HG03045 (cell line): Measurements from ENCODE around the gene S1PR2.
"Not testable (repeated sequence)": the region's sequence is repeated elsewhere in the genome, so short reads cannot be mapped to it uniquely, and the experiment has no call there.

ENCODE experiments used
- ATAC-seq: cut with Tn5 transposase; IDR thresholded peaks from one replicate; pipeline ENCODE4 v1.9.1; 2021; ENCODE audit warnings: mild to moderate bottlenecking, moderate library complexity; ENCODE audit not compliant: unreplicated experiment

Gene S1PR2

GRCh38 chr19:10194500-10195198 is 36.5 kb downstream of the S1PR2 start, which contains the start of gene DNMT1:
TSS of gene DNMT1 (minus strand) at chr19:10194953. CDS start at chr19:10194899, 54 bp downstream.
- peak; percentile 82 for ATAC-seq

DNA sequence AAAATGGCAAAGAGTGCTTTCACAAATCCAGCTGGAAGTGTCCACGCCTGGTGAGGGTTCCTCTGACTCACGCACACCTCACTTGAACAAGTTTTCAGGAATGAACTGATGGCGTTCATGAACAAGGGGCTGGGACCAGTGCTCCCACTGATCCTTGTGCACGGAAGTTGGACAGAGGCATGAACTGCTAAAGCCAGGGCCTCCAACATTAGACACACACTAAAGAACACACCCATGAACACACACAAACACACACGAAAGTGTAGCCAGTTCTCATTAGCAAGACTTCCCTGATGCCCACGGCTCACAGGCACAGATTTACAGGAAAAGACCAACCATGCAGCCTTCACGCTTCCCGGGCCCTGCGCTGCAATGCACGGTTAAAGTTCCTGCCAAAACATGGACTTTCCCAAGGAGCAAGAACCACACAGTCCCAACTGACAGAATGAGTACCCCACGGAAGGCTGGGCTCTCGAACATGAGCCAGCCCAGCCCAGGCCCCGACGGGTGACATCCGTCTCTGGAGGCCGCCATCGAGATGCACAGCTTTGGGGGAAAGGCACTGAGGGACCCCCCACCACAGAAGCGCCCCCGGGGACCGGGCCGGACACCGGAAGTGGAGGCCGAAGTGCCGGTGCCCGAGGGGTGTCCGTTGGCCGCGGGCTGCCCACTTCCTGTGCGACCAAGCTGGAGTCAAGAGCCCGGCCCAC is 37.2 kb downstream of the S1PR2 start:
- ATAC-seq: peak; percentile 29

DNA sequence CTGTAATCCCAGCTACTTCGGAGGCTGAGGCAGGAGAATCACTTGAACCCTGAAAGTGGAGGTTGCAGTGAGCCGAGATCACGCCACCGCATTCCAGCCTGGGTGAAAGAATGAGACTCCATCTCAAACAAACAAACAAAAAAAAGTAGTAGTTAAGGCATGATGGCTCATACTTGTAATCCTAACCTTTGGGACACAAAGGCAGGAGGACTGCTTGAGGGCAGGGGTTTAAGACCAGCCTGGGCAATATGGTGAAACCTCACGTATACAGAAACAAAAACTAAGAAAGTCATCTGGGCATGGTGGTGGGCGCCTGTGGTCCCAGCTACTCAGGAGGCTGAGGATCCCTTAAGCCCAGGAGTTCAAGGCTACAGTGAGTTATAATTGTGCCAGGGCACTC is 38.2 kb downstream of the S1PR2 start:
- ATAC-seq: no peak

- ATAC-seq: no peak
These were observed 39.8 kb downstream of the S1PR2 start for GRCh38 chr19:10191347-10191746.

DNA sequence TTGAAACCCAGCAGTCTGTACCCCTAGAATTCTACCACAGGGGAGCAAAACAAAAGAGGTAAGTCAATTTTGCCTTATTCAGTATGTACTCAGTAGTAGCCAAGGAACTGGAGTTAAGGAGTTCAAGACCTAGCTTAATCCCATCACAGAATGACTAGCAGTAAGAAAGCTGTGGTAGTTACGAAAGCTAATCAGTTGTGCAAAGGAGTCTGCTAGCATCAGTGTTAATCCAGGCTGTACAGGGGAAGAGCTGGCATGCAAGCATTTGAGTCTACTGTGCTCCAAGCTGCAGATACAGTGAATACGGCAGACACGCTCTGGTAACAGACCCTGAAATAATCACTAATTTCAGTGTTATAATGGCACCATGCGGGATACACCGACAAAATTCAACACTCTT is 41.1 kb downstream of the S1PR2 start:
- ATAC-seq: no peak

GRCh38 chr19:10189616-10190015 is 41.5 kb downstream of the S1PR2 start:
- ATAC-seq: no peak

DNA sequence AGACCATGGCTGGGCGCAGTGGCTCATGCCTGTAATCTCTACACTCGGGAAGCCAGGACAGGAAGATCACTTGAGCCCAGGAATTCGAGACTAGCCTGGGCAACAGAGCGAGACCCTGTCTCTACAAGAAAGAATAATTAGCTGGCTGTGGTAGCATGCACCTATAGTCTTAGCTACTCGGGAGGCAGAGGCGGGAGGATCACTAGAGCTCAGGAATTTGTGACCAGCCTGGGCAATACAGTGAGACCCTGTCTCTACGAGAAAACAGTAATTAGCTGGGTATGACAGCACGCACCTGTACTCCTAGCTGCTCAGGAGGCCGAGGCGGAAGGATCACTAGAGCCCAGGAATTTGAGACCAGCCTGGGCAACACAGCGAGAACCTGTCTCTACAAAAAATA is 43.8 kb downstream of the S1PR2 start:
- no peak for ATAC-seq

DNA sequence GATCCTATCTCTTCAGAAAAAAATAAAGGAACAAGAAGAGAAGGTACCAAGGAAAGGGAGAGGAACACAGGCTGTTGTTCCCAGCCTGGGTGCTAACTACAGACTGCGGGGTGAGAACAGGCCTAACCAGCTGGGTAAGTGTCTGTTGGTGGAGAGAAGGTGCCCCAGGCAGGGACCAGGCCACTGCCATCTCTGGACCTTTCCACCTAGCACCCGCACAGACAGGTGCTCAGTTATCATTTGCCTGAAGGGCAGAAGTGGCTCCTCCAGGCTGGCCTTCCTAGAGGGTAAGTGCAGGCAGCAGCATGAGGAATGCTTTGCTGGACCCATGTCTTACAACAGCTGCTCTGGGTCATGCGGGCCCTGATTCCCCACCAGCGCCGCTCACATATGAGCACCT is 46.5 kb downstream of the S1PR2 start:
- ATAC-seq: no peak

- no peak for ATAC-seq
These were observed 47.2 kb downstream of the S1PR2 start for GRCh38 chr19:10183926-10184325.

DNA sequence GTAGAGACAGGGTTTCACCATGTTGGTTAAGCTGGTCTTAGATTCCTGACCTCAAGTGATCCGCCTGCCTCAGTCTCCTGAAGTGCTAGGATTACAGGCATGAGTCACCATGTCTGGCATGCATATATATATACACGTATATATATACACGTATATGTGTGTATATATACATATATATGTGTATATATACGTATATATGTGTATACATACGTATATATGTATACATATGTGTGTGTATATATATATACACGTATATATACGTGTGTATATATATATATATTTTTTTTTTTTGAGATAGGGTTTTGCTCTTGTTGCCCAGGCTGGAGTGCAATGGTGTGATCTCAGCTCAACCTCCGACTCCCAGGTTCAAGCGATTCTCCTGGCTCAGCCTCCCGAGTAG is 48.3 kb downstream of the S1PR2 start:
- ATAC-seq: no peak

DNA sequence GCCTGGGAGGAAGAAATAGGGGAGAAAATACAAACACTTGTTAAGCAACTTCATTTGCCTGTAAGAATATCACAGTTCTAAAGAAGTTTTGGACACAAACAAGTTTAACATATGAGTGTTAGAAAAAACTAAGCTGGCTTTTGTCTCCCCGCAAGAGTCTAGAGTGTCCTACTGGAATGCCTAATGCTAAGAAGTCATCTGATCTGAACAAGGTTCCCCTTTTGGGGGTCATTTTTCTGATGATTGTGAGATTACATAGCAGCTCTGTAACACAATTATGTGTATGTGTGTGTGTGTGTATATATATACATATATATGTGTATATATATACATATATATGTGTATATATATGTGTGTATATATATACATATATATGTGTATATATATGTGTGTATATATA is 49.1 kb downstream of the S1PR2 start:
- ATAC-seq: no peak

DNA sequence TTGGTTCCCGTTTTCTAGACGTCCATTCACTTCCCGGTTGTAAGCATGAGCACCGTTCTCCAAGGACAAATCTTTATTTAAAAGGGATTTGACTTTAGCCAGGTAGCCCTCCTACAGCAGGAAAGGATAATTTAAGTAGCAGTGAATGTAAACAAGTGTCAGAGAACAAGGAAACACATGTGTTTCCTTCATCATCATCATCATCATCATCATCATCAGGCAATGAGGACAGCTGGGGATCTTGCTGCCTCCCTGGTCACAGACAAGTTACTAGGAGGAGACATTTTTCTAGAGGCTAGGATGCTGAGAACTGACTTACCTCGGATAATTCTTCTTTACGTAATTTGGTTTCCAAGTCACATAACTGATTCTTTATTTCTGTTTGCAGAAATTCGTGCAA is 50.7 kb downstream of the S1PR2 start:
- no peak for ATAC-seq

DNA sequence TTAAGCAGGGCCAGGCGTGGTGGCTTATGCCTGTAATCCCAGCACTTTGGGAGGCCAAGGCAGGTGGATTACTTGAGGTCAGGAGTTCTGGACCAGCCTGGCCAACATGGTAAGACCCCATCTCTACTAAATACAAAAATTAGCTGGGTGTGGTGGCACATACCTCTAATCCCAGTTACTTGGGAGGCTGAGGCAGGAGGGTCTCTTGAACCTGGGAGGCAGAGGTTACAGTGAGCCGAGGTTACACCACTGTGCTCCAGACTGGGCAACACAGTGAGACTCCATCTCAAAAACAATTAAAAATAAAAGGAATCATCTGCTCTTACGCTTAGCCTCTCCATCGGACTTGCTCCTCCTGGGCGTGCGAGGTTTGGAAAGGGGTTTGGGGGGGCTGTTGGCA is 51.1 kb downstream of the S1PR2 start:
- ATAC-seq: not testable (repeated sequence)

GRCh38 chr19:10173527-10173926 is 57.6 kb downstream of the S1PR2 start:
- no peak for ATAC-seq
